Measurements from ENCODE around the gene FLOT2.
"Not testable (repeated sequence)": the region's sequence is repeated elsewhere in the genome, so short reads cannot be mapped to it uniquely, and the experiment has no call there.

FLOT2 gene

GRCh38 chr17:28916302-28916934 lies 18.9 kb upstream of the FLOT2 start:
- no peak for DNase-seq (ENCODE audit: low spot score)

- DNase-seq (ENCODE audit: low spot score): no peak
Observed at GRCh38 chr17:28912938-28913333, 15.4 kb upstream of the FLOT2 start.

GRCh38 chr17:28912281-28912937 lies 14.9 kb upstream of the FLOT2 start:
- no peak for DNase-seq (ENCODE audit: low spot score)

- DNase-seq (ENCODE audit: low spot score): no peak
Observed at GRCh38 chr17:28911411-28912045, 14.0 kb upstream of the FLOT2 start.

- no peak for DNase-seq (ENCODE audit: low spot score)
Observed at GRCh38 chr17:28910534-28910933, 13.0 kb upstream of the FLOT2 start.

- no peak for DNase-seq (ENCODE audit: low spot score)
Observed at GRCh38 chr17:28908640-28909167, 11.2 kb upstream of the FLOT2 start.

- no peak for DNase-seq (ENCODE audit: low spot score)
Observed at GRCh38 chr17:28907709-28908475, 10.4 kb upstream of the FLOT2 start.

GRCh38 chr17:28906706-28907438 lies 9.3 kb upstream of the FLOT2 start:
- no peak for DNase-seq (ENCODE audit: low spot score)

GRCh38 chr17:28906276-28906675 lies 8.7 kb upstream of the FLOT2 start:
- no peak for DNase-seq (ENCODE audit: low spot score)

GRCh38 chr17:28904800-28905199 lies 7.3 kb upstream of the FLOT2 start:
- no peak for DNase-seq (ENCODE audit: low spot score)

- not testable (repeated sequence) for DNase-seq (ENCODE audit: low spot score)
Observed at GRCh38 chr17:28903546-28903841, 6.0 kb upstream of the FLOT2 start.

- DNase-seq (ENCODE audit: low spot score): peak; percentile 98
Observed at GRCh38 chr17:28902819-28903545, 5.4 kb upstream of the FLOT2 start, which contains the start of gene DHRS13. Gene DHRS13 (minus strand): TSS chr17:28903079. CDS start chr17:28902944, 135 bp downstream.

GRCh38 chr17:28901866-28902818 lies 4.6 kb upstream of the FLOT2 start:
- DNase-seq (ENCODE audit: low spot score): no peak

- DNase-seq (ENCODE audit: low spot score): no peak
Observed at GRCh38 chr17:28900986-28901726, 3.6 kb upstream of the FLOT2 start.

GRCh38 chr17:28899212-28899815 lies 1.8 kb upstream of the FLOT2 start:
- no peak for DNase-seq (ENCODE audit: low spot score)

GRCh38 chr17:28898527-28898955 lies 1.0 kb upstream of the FLOT2 start:
- DNase-seq (ENCODE audit: low spot score): no peak

- no peak for DNase-seq (ENCODE audit: low spot score)
Observed at GRCh38 chr17:28897769-28898526, 415 bp upstream of the FLOT2 start.

- DNase-seq (ENCODE audit: low spot score): no peak
Observed at GRCh38 chr17:28896491-28896883, 1.0 kb downstream of the FLOT2 start.

All from ecto neural progenitor cell (in vitro differentiated cells).